NCI-H2196 treated with DMSO at 0.1 percent for 48 hours (cell line): Measurements from ENCODE around the gene ARAP3.
"Not testable (repeated sequence)": the region's sequence is repeated elsewhere in the genome, so short reads cannot be mapped to it uniquely, and the experiment has no call there.

Source experiments
- DNase-seq: peaks from one replicate; lab custom pipeline; 2025; ENCODE audit not compliant: unreplicated experiment; lab: John Stamatoyannopoulos, UW

The ARAP3 gene, protein sequence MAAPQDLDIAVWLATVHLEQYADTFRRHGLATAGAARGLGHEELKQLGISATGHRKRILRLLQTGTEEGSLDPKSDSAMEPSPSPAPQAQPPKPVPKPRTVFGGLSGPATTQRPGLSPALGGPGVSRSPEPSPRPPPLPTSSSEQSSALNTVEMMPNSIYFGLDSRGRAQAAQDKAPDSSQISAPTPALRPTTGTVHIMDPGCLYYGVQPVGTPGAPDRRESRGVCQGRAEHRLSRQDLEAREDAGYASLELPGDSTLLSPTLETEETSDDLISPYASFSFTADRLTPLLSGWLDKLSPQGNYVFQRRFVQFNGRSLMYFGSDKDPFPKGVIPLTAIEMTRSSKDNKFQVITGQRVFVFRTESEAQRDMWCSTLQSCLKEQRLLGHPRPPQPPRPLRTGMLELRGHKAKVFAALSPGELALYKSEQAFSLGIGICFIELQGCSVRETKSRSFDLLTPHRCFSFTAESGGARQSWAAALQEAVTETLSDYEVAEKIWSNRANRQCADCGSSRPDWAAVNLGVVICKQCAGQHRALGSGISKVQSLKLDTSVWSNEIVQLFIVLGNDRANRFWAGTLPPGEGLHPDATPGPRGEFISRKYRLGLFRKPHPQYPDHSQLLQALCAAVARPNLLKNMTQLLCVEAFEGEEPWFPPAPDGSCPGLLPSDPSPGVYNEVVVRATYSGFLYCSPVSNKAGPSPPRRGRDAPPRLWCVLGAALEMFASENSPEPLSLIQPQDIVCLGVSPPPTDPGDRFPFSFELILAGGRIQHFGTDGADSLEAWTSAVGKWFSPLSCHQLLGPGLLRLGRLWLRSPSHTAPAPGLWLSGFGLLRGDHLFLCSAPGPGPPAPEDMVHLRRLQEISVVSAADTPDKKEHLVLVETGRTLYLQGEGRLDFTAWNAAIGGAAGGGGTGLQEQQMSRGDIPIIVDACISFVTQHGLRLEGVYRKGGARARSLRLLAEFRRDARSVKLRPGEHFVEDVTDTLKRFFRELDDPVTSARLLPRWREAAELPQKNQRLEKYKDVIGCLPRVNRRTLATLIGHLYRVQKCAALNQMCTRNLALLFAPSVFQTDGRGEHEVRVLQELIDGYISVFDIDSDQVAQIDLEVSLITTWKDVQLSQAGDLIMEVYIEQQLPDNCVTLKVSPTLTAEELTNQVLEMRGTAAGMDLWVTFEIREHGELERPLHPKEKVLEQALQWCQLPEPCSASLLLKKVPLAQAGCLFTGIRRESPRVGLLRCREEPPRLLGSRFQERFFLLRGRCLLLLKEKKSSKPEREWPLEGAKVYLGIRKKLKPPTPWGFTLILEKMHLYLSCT (N-terminal part only)

DNA sequence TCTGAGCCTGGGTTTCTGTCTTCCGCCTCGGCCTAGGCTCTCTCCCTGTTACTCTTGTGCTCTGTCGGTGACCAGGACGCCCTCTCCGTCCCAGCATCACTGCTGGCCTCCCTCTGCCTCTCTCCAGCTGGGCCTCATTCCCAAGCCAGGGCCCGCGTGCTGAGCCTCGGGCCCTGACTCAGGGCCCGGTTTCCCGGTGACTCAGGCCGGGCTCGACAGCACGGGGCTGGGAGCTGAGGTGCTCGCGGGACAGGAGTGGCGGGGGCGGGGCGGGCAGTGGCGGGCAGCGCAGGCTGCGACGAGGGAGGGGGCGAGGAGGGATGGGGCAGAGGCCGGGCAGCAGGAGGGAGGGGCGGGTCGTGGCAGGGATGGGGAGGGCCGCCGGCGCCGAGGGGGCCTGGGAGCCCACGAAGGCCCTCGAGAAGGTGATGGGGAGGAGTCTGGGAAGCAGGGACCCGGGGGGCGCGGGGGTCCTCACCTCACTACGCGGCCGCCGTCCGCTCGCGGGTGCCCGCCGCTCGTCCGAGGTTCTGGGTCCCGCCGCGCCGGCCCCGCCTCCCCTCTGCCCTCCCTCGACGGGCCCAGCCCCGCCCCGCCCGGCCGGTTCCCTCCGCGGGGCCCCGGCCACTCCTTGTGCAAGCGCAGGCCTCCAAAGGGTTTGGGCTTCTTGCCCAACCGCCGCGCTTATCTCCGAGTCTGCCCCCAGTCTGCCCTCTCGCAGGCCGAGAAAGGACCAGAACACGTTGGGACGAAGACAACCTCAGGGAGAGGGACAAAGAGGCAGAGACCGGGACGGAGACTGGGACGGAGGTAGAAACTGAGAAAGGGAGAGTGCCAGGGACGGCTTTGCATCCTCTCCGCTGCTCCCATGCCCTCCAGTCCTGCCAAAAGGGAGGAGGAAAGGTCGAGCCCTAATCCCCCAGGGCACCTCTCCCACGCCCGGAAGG lies at the start of gene ARAP3:
ARAP3 (minus strand) TSS at position 536 of the 947 bp plus-strand sequence. CDS start 1,744 bp downstream, outside the sequence.
- DNase-seq, result no peak

DNA sequence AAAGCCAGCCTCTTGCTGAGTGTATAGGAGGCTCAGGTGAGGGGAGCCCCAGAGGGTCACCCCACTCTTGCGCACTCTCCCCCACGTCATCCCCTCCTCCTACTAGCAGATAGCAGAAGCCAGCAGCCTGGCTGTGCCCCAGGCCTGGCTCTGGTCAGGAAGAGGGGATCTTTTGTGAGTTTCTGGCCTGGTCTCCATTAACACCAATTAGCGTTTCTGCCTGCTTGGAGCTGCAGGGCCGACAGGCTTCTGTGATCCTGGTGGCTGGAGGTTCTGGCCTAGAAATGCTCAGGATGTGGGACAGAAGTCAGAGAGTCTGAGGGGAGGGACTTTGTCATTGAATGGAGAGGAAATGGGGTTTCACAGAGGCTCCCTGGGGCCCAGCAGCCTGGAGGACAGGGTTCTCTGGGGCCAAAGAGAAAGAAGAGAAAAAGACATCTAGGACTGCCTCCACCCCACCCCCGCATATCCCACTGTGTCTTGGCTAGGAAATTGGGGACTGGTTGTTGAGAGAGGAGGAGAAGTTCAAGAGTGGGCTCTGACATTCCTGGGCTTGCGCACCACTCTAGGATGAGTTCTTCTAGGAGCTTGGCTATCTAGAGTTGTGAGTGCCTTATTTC lies 47.5 kb upstream of the ARAP3 start:
- DNase-seq, result no peak

DNA sequence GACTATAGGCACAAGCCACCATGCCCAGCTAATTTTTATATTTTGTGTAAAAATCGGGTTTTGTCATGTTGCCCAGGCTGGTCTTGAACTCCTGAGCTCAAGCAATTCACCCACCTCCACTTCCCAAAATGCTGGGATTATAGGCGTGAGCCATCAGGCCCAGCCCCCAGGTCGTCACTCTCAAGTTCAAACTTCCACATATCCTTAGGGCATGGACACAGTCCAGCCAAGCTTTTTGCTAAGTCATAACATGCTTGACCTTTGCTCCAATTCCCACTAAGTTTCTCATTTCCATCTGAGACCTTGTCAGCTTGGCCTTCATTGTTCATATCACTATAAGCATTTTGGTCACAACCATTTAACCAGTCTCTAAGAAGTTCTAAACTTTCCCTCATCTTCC lies 43.9 kb upstream of the ARAP3 start:
- DNase-seq, result no peak

DNA sequence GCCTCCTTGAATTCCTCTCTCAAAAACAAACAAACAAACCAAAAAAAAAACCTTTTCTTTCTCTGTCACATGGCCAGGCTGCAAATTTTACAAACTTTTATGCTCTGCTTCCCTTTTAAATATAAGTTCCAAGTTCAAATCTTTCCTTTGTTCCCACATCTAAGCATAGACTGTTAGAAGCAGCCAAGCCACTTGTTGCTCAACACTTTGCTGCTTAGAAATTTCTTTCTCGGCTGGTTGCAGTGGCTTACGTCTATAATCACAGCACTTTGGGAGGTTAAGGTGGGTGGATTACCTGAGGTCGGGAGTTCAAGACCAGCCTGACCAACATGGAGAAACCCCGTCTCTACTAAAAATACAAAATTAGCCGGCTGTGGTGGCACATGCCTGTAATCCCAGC lies 43.1 kb upstream of the ARAP3 start:
- not testable (repeated sequence) for DNase-seq

DNA sequence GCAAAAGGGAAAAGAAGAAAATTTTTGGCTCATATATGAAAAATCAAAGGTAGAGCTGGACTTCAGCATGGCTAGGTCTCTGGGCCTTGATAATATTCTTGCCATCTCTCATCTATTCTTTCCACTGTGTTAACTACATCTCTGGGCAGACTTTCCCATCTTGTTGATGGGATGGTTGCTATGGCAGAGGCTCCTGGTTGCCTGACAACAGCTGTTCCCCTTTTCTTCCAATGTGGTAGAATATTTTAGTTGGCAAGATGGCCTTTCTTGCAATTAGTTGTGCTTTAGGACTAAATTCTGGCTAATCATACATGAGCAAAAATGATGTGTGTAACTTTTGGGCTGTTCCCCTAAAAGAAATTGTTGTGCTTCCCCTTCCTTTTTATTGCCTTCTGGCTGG lies 40.2 kb upstream of the ARAP3 start:
- no peak for DNase-seq

DNA sequence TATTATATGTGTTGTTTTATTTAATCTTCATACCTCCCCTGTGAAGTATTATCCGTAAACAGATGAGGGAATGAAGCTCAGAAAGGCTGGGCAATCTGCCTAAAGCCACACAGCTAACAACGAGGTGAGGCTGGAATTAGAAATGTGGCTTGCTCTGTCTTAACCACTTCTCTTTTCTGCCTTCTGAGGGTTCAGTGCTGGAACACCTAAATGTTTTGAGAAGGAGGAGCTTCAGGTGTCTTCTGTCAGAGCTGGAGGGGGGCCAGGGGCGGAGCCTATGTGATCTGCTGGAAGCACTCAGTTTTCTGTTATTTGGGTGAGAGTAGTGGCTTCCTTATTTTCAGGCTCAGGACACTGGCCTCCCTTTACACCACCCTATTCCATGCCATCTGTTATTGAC lies 35.0 kb upstream of the ARAP3 start:
- no peak for DNase-seq

DNA sequence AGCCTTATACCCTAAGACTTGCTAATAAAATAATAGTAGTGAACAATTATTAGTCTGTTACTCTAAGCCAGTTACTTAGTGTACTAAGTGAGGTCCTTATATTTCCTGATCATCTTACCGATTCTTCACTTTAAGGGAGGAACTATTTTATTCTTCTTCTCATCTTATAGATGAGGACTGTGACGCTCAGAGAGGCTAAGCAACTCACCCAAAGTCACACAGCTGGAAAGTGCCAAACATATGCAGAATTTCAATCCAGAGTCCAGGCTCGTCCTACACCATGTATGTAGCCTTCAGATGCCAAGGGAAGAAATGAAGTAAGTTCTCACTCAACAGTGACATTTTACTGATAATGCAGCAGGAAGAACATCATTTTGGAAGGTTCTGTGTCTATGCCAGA lies 34.4 kb upstream of the ARAP3 start:
- DNase-seq, result no peak

DNA sequence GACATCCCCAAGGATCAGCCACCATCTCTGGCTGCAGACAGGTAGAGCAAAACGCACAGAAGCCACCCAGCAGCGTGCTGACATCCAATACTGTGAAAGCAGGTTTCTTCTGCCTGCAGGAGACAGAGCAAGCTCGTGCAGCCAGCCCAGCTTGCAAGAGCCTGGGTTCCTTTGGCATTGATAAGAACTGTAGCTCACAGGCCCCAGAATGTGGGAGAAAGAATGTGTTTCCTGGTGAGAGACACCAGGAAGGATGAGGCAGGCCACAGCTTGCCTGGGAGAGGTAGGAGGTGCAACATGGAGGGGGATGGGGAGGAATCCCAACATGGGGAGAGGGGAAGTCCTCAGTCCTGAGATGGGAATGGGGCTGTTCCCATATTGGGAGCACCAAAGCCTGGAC lies 34.0 kb upstream of the ARAP3 start:
- no peak for DNase-seq

DNA sequence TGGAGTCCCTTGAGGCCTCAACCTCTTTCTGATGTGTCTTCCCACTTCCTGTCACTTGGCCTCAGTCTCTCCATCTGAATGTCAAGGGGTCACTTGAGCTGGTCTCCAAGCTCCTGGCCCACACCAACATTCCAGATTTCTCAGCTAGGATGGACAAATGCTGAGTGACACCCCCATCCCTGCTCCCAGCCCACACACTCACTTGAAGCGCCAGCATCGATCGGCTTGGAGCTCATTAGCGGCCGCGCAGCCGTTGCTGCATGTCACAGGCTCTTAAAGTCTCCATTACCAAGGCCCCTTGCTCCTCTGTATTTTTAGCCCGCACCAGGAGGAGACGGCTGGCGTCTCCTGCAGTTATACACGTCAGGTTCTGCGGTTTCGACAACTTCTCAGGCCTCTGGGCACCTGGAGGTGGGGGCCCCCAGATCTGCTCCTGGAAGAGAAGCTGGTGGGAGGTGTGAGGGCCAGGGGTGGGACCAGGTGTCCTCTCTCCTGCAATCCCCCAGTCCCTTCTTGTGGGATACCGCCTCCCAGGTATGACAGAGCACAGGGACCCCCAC lies 33.4 kb upstream of the ARAP3 start:
- DNase-seq, result no peak

DNA sequence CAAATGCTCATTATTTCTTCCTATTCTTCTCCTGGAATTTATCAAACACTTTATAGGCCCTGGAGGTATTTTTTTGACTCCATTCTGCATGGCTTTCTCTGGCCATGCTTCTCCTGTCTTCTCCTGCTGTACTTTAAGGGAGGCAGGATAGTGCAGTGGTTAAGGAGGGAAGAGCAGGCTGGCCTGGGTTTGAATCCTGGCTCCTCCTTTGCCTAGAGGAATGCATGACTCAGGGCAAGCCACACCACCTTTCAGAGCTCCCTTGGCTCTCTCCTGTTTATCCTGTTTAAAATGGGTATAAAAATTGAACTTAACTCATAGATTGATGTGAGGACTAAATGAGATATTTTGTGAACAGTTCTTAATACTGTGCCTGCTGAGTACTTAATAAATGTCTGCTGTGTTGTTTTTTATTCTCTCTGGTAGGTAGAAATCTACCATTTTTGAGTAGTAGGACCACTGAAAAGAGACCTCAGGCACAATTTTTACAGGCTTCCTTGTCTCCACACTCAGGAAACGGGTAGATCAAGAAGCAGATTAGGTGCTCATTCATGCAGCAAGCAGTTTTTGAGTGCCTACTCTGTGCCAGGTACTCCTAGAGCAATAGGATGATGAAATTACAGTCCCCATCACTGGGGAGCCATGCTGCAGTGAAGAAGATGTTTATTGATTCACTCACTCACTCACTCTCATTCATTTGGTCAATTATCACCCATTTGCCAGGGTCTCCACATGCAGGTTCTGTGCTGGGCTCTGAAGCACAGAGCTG lies 32.7 kb upstream of the ARAP3 start:
- no peak for DNase-seq

DNA sequence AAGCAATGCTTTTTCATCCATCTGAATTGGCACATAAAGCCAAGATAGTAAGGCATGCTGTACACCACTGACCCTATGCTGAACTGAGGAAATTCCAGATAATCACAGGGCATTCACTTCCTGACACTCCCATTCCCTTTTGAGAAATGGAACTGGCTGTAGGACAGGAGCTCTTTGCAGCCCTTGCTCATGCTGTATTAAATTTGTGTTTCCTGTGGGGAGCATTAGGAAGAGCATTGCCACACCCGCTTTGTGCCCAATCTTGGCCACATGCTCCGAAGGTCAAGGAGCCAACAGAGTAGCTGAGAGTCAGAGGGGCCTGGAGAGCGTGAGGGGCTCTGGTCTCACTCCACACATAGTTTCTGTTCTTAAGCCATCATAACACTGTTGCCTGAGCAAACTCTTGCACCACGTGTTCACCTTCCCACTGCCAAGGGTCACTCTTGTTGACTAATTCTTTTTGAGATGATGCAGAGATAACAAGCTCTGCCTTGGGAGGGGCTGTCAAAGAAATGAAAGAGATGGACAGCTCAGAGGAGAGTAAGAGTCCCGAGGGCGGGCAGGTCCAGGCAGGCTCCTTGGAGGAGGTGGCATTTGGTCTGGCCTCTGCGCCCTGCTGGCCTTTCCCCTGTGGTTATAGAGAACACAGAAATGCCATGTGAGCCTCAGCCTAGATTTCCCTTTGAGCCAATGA lies 31.7 kb upstream of the ARAP3 start:
- no peak for DNase-seq

DNA sequence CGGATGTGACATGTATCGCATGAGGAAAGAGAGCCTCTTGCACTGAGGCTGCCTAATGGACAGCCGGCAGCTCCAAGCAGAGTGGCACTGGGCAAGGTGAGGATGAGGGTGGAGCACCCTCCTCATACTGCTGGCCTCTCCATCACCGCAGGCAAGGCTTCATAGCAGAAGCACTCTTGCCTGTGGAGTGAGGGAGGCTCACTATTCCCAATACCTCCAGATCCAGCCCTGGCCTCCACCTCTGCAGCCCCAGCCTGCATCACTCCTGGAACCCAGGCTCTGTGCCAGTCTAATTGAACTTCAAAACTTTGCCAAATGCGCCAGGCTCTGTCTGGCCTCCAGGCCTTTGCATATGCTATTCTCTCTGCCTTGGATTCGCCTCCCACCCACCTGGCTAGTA lies 29.7 kb upstream of the ARAP3 start:
- DNase-seq, result no peak

DNA sequence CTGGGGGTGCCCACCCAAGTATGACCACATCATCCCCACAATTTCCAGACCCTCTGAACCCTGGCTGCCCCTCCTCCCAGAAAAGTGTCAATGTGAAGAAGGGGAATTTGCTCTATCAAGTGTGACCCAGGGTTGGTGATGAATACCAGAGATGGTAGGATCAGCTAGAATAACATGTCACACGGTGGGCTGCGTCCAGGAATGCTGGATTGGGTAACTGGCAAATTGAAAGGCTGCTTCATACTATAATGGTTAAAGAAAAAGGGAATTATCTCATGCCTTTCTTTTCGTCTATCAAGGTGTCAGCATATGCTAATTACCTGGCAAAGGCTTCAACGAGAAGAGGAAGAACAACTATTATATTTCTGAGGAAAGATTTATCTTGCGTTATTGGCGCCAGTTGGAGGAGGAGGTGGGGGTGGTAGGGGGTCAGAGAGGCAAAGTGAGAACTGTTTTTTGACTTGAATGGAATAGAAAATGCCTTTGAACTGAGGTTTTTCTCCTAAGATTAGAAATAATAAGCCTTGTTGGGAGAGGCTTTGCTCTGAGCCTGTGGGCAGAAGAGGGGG lies 27.8 kb upstream of the ARAP3 start:
- DNase-seq, result no peak

DNA sequence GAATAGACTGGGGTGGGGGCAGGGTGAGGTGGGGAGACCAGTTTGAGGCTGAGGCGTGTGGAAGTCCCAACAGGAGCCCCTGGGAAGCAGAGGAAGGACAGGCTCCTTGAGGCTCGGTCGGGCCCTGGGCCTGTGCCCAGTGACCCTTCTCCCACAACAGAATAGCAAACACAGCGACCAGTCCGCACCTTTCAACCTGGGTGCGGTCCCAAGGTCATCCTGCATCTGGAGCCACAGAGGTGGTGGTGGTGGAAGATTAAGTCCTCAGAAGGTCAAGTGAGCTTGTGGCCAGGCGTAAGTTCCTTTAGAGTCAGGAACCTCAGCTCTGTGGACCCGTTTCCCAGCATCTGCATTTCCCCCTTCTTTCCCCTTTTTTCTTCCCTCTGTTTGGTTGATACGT lies 26.0 kb upstream of the ARAP3 start:
- no peak for DNase-seq

DNA sequence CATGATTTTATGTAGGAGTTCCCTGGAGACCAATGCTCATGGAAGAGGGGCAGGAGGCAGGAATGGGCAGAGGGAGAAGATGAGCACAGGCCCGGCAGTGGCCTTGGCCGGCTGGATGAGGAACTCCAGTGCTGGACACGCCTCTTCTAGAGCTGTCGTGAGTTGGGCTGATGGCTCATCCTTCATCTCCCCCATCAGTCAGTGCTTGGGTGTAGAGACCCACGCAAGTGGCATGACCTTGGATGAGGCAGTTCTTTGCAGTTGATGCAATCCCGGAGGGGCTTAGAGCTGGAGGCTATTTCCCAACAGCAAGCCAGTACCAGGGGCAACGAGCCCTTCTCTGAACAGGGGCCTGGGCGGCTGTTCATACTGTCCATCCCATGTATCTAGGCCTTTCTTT lies 25.5 kb upstream of the ARAP3 start:
- DNase-seq, result no peak

DNA sequence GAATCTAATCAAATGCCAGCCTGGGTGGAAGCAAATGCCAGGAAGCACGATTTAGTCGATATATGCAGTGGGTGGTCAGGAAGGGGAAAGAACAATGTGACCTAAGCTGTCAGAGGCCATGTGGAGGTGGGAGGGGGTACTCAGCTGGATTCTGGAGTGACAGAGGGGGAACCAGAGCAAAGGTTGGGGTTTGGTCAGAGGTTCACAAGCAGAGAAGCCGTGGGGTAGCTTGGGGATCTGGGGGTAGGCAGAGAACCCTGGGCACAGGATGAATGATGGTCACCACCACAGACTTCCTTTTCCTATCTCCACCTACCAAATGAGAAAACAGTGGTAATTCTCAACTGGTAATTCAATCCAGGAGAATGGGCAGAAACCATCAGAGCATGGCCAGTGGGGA lies 24.1 kb upstream of the ARAP3 start:
- no peak for DNase-seq

DNA sequence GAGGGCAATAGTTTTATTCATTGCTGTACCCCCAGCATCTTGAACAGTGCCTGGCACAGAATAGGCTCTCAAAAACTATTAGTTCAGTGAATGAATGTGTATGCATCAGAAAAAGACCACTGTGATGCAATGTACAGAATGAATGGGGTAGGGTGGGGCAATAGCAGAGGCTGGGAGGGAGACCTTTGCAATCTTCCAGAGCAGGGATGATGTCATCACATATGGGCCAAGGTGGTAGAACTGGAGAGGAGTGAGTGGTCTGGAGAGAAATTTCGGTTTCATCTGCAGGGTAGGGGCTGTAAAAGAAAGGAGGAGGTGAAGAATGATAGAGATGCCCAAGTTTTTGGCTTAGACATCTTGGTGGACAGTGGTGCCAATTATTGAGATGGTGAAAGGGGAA lies 23.4 kb upstream of the ARAP3 start:
- no peak for DNase-seq

DNA sequence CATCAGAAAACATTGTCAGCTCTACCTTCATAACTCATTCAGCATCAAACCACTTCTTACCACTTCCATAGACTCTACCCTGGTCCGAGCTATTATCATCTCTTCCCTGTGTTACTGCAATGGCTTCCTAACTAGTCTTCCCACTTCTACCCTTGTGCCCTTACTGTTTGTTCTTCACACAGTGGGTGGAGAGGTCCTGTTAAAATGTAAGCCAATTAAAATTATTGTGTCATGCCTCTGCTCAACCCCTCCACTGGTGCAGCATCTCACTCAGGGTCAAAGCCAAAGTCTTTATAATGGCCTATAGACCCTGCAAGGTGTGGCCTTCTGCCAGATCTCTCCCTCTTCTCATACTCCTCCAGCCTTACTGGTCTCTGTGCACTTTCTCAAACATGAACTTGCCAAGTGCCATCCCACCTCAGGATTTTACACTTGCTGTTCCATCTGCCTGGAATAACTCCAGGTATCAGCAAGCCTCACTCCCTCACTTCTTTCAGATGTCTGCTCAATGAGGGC lies 22.8 kb upstream of the ARAP3 start:
- no peak for DNase-seq
